Mucosa of descending colon (tissue), 3 donors: Measurements from ENCODE around the gene FAM236D. TPM values are rescaled to one million over a fixed set of nuclear protein-coding genes. Genes with fewer than 3 reads are reported as not detected.
A peak's percentile ranks its signal among the peaks of the same experiment; 100 is the strongest.
"Not testable (repeated sequence)": the region's sequence is repeated elsewhere in the genome, so short reads cannot be mapped to it uniquely, and the experiment has no call there.

Experiments used
- ATAC-seq: fragments of 200-7000 bp; cut with Tn5 transposase; one replicate; pipeline ENCODE4 v1.9.1; 2020; ENCODE audit warnings: mild to moderate bottlenecking, moderate library complexity
- DNase-seq, 3 donors: peaks; one replicate each; pipeline ENCODE4 v3.0.0-alpha.2; 2020
- H3K36me3 ChIP-seq: fragments of 200-600 bp; one replicate; pipeline ENCODE4 v1.8.0; 2021; ENCODE audit warnings: low read depth, mild to moderate bottlenecking
- H3K4me1 ChIP-seq: fragments of 200-600 bp; one replicate; pipeline ENCODE4 v1.8.0; 2021; ENCODE audit warnings: low read depth, mild to moderate bottlenecking
- H3K4me3 ChIP-seq: fragments of 200-600 bp; one replicate; pipeline ENCODE4 v1.8.0; 2021; ENCODE audit warnings: mild to moderate bottlenecking
- H3K9me3 ChIP-seq: fragments of 200-600 bp; one replicate; pipeline ENCODE4 v1.8.0; 2021; ENCODE audit warnings: mild to moderate bottlenecking
- intact Hi-C, 2 donors: fragments of 100-400 bp; cut with DNase I in 1 of 2; cut with micrococcal nuclease in 1 of 2; formaldehyde crosslinking; loops; one replicate each; pipeline versions ENCODE4 v1.11.0 to v1.11.1; 2022; cut with DNase I, micrococcal nuclease
- long read RNA-seq, 2 donors: library from polyadenylated mRNA; unstranded; transcript quantifications; one replicate each; pipeline ENCODE4 v2.0.0, GENCODE V29; 2019 to 2021
- total RNA-seq, 3 donors: library from RNA; stranded (reverse); fragmentation: NEBNext Ultra II Directional in 2 of 3; extraction: Animal tissue kit (Norgen Biotek cat#: 25700) in 2 of 3; gene quantifications; one replicate each; pipeline versions ENCODE4 v1.2.1 to v1.2.4, GENCODE V29; 2021 to 2023
- donor health status: DM: no; HTN: no; CAD: no; lungs with moderate emphysema.
- donor health status: DM: no; HTN: no; CAD: no.
- donor health status: DM: no; HTN: yes; CAD: no.

Gene FAM236D
- not detected for total RNA-seq
- long read RNA-seq, donor 1 = 0 reads
- long read RNA-seq, donor 2 = 0 reads

GRCh38 chrX:72808110-72808509 lies at the start of gene FAM236D:
Gene FAM236D (minus strand): TSS chrX:72808210. CDS start chrX:72808110, 100 bp downstream.
- ATAC-seq, H3K4me1 ChIP-seq, H3K9me3 ChIP-seq, DNase-seq, H3K4me3 ChIP-seq, H3K36me3 ChIP-seq, intact Hi-C loops: not testable (repeated sequence)

GRCh38 chrX:72837532-72837931 lies 29.5 kb upstream of the FAM236D start:
- ATAC-seq, H3K4me3 ChIP-seq, H3K4me1 ChIP-seq, intact Hi-C loops, DNase-seq, H3K36me3 ChIP-seq, H3K9me3 ChIP-seq: not testable (repeated sequence)

- ATAC-seq, H3K36me3 ChIP-seq, DNase-seq, H3K4me1 ChIP-seq, H3K4me3 ChIP-seq, intact Hi-C loops, H3K9me3 ChIP-seq: not testable (repeated sequence)
Observed at GRCh38 chrX:72830701-72831100, 22.7 kb upstream of the FAM236D start.

- ATAC-seq = not testable (repeated sequence)
Observed at GRCh38 chrX:72790390-72790789, 17.6 kb downstream of the FAM236D start.

GRCh38 chrX:72788142-72788541 lies 19.9 kb downstream of the FAM236D start:
- H3K9me3 ChIP-seq, H3K4me1 ChIP-seq, H3K36me3 ChIP-seq, ATAC-seq, DNase-seq, intact Hi-C loops, H3K4me3 ChIP-seq: not testable (repeated sequence)

More at GRCh38 chrX:72790390-72790789, 17.6 kb downstream of the FAM236D start:
- H3K9me3 ChIP-seq, H3K4me3 ChIP-seq, H3K36me3 ChIP-seq, H3K4me1 ChIP-seq, intact Hi-C loops, DNase-seq: not testable (repeated sequence)

GRCh38 chrX:72783964-72784363 lies 24.0 kb downstream of the FAM236D start:
- H3K36me3 ChIP-seq, H3K4me3 ChIP-seq, intact Hi-C loops, DNase-seq, H3K4me1 ChIP-seq, H3K9me3 ChIP-seq: not testable (repeated sequence)
- peak; percentile 75 for ATAC-seq

GRCh38 chrX:72783365-72783936 lies 24.6 kb downstream of the FAM236D start:
- H3K9me3 ChIP-seq, H3K36me3 ChIP-seq, intact Hi-C loops, H3K4me1 ChIP-seq, H3K4me3 ChIP-seq, ATAC-seq, DNase-seq: not testable (repeated sequence)

- H3K4me3 ChIP-seq, intact Hi-C loops, H3K9me3 ChIP-seq, ATAC-seq, DNase-seq, H3K36me3 ChIP-seq, H3K4me1 ChIP-seq: not testable (repeated sequence)
Observed at GRCh38 chrX:72782560-72782959, 25.4 kb downstream of the FAM236D start, which contains the start of gene FAM236B. Gene FAM236B (minus strand): TSS chrX:72782660. CDS start chrX:72782560, 100 bp downstream.

GRCh38 chrX:72778146-72778545 lies 29.9 kb downstream of the FAM236D start:
- peak; percentile 35 for ATAC-seq
- H3K9me3 ChIP-seq, H3K4me1 ChIP-seq, H3K36me3 ChIP-seq, H3K4me3 ChIP-seq, intact Hi-C loops, DNase-seq: not testable (repeated sequence)

- H3K4me3 ChIP-seq, DNase-seq, intact Hi-C loops, H3K4me1 ChIP-seq, H3K9me3 ChIP-seq, H3K36me3 ChIP-seq: not testable (repeated sequence)
- ATAC-seq = peak; percentile 80
Observed at GRCh38 chrX:72777467-72777790, 30.6 kb downstream of the FAM236D start.

GRCh38 chrX:72776653-72777466 lies 31.1 kb downstream of the FAM236D start, which contains the start of gene DMRTC1B:
Gene DMRTC1B (plus strand): TSS chrX:72776890. CDS start chrX:72845136, 68,246 bp downstream.
- H3K9me3 ChIP-seq, H3K4me1 ChIP-seq, H3K4me3 ChIP-seq, H3K36me3 ChIP-seq, DNase-seq, intact Hi-C loops: not testable (repeated sequence)
- ATAC-seq = peak; percentile 87

- H3K4me1 ChIP-seq, H3K36me3 ChIP-seq, intact Hi-C loops, DNase-seq, H3K9me3 ChIP-seq, ATAC-seq, H3K4me3 ChIP-seq: not testable (repeated sequence)
Observed at GRCh38 chrX:72760454-72760853, 47.6 kb downstream of the FAM236D start.
